Peyer's patch (tissue), 4 donors: ENCODE data around the gene GSTA1.

Experiments used
- POLR2A ChIP-seq, 2 donors: fragments of 450-650 bp; IDR thresholded peaks; one replicate each; pipeline ENCODE4 v1.5.1; 2017; ENCODE audit warnings: antibody characterized with exemption in 2 of 2, mild to moderate bottlenecking in 2 of 2, moderate library complexity in 2 of 2
- TF ChIP-seq, protein P1 (sequence below), 6 experiments: fragments of 450-650 bp in 4 of 6; fragments of 200-600 bp in 2 of 6; sonication (generic) in 1 of 6; IDR thresholded peaks; one replicate each; pipeline ENCODE4 v1.5.1; 2017 to 2019; ENCODE audit warnings: antibody characterized with exemption in 6 of 6, mild to moderate bottlenecking in 3 of 6, moderate library complexity in 1 of 6

- TF ChIP-seq, protein P1, sequence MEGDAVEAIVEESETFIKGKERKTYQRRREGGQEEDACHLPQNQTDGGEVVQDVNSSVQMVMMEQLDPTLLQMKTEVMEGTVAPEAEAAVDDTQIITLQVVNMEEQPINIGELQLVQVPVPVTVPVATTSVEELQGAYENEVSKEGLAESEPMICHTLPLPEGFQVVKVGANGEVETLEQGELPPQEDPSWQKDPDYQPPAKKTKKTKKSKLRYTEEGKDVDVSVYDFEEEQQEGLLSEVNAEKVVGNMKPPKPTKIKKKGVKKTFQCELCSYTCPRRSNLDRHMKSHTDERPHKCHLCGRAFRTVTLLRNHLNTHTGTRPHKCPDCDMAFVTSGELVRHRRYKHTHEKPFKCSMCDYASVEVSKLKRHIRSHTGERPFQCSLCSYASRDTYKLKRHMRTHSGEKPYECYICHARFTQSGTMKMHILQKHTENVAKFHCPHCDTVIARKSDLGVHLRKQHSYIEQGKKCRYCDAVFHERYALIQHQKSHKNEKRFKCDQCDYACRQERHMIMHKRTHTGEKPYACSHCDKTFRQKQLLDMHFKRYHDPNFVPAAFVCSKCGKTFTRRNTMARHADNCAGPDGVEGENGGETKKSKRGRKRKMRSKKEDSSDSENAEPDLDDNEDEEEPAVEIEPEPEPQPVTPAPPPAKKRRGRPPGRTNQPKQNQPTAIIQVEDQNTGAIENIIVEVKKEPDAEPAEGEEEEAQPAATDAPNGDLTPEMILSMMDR (IDR thresholded peaks at IDR 0.05), result no peak
- TF ChIP-seq POLR2A (IDR thresholded peaks at IDR 0.05), result no peak
These were observed 45.5 kb upstream of the GSTA1 start for GRCh38 chr6:52849137-52849536.
